Measurements from ENCODE around the gene NGB.
"Not testable (repeated sequence)": the region's sequence is repeated elsewhere in the genome, so short reads cannot be mapped to it uniquely, and the experiment has no call there.

NGB gene

GRCh38 chr14:77271113-77271710 lies at the start of gene NGB:
TSS of gene NGB (minus strand) at chr14:77271206. CDS start at chr14:77270937, 269 bp downstream.
- no peak for DNase-seq

- DNase-seq = peak; percentile 89 to 90
These were observed 49.4 kb upstream of the NGB start, which contains the start of gene POMT2 for GRCh38 chr14:77320238-77320935. TSS of gene POMT2 (minus strand) at chr14:77320883. CDS start at chr14:77320681, 202 bp downstream.

GRCh38 chr14:77319422-77319821 lies 48.4 kb upstream of the NGB start:
- DNase-seq = no peak

- DNase-seq = not testable (repeated sequence)
These were observed 47.8 kb upstream of the NGB start for GRCh38 chr14:77318756-77319155.

- DNase-seq = no peak
These were observed 47.1 kb upstream of the NGB start for GRCh38 chr14:77318006-77318553.

GRCh38 chr14:77316872-77317301 lies 45.9 kb upstream of the NGB start:
- no peak for DNase-seq

GRCh38 chr14:77316195-77316505 lies 45.1 kb upstream of the NGB start:
- DNase-seq = no peak

- no peak for DNase-seq
These were observed 43.8 kb upstream of the NGB start for GRCh38 chr14:77314539-77315457.

- DNase-seq = no peak
These were observed 43.0 kb upstream of the NGB start for GRCh38 chr14:77314043-77314442.

GRCh38 chr14:77313371-77313770 lies 42.4 kb upstream of the NGB start:
- DNase-seq = no peak

- DNase-seq = no peak
These were observed 40.2 kb upstream of the NGB start for GRCh38 chr14:77311217-77311616.

- DNase-seq = no peak
These were observed 39.0 kb upstream of the NGB start for GRCh38 chr14:77310026-77310425.

GRCh38 chr14:77309131-77309530 lies 38.1 kb upstream of the NGB start:
- no peak for DNase-seq

GRCh38 chr14:77306851-77307496 lies 36.0 kb upstream of the NGB start:
- no peak for DNase-seq

- no peak for DNase-seq
These were observed 35.4 kb upstream of the NGB start for GRCh38 chr14:77306416-77306815.

- DNase-seq = no peak
These were observed 34.7 kb upstream of the NGB start for GRCh38 chr14:77305696-77306095.

GRCh38 chr14:77303417-77304156 lies 32.6 kb upstream of the NGB start:
- DNase-seq = no peak

- DNase-seq = peak in 1 of 2 experiments; percentile 8
These were observed 31.9 kb upstream of the NGB start for GRCh38 chr14:77302926-77303325.

GRCh38 chr14:77301103-77301502 lies 30.1 kb upstream of the NGB start:
- peak; percentile 36 to 42 for DNase-seq

- DNase-seq = no peak
These were observed 28.8 kb upstream of the NGB start for GRCh38 chr14:77299771-77300170.

GRCh38 chr14:77296906-77297305 lies 25.9 kb upstream of the NGB start:
- no peak for DNase-seq

GRCh38 chr14:77296155-77296554 lies 25.1 kb upstream of the NGB start:
- DNase-seq = no peak

All from stimulated activated CD4-positive, alpha-beta T cell treated with anti-CD3 and anti-CD28 coated beads, Interleukin-4, amount 100 ng/mL, for 4 hours (primary cell).